Posterior vena cava (tissue), 2 donors: ENCODE results near the gene STIM1. TPM values are rescaled to one million over a fixed set of nuclear protein-coding genes. Genes with fewer than 3 reads are reported as not detected.

Experiments
- DNase-seq: peaks from one replicate; pipeline ENCODE4 v3.0.0-alpha.2; 2020; ENCODE audit warnings: low spot score
- intact Hi-C, 2 donors: fragments of 100-400 bp; cut with DNase I; formaldehyde crosslinking; loops; one replicate each; pipeline versions ENCODE4 v1.14.1 to v1.14.2; 2022 to 2023
- total RNA-seq, 2 donors: library from RNA; stranded (reverse); fragmentation: NEBNext Ultra II Directional; extraction: Animal tissue kit (Norgen Biotek cat#: 25700); gene quantifications; one replicate each; pipeline ENCODE4 v1.2.1, GENCODE V29; 2021
- donor health status: DM: yes; HTN: yes; CAD: no.
- donor health status: DM: yes; HTN: yes; CAD: no.

The STIM1 gene
- total RNA-seq, 2 donors from 2014 or later, result 66.9 to 81.7 TPM

- no peak for DNase-seq
These were observed 74.2 kb downstream of the STIM1 start for GRCh38 chr11:3929649-3930048.

DNA sequence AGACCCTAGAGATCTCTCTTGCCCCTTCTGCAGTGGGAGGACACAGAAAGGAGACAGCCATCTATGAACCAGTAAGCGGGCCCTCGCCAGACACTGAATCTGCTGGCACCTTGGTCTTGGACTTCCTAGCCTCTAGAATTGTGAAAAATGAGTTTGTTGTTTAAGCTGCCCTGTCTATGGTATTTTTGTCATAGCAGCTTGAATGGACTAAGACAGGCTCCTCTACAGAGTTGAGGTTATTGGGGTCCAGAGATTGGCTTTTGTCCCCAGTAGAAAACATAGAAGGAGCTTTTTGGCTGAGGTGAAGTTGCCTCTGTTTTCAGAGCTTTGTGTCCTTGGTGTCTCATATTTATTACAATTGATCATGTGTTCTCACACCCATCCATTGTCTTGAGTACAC lies 77.2 kb downstream of the STIM1 start:
- intact Hi-C loops, result no loop called here
- DNase-seq, result no peak

More at GRCh38 chr11:3929649-3930048, 74.2 kb downstream of the STIM1 start:
- intact Hi-C loops, result no loop called here

DNA sequence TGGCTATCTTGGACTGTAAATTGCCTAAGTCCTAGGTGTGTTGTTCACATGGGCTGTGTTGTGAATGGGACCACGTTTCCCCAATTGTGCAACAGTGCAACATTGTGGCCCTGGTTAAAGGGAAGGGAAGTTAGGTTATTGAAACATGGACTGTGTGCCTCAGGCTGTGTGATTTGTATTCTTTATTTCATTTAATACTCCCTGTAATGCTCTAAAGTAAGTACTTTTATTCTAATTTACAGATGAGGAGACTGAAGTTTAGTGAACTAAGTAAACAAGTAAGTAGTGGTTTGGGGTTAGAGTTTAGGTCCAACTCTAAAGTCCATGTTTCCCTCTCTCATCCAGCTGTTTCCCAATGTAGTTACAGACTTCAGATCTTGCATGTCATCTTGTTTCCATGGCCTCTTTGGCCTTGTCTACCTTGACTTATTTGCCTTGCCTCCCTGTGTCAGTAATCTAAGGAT lies 77.7 kb downstream of the STIM1 start:
- intact Hi-C loops, result no loop called here

GRCh38 chr11:3934658-3935057 lies 79.2 kb downstream of the STIM1 start:
- intact Hi-C loops, result no loop called here
- no peak for DNase-seq

More for the DNA sequence above, 77.7 kb downstream of the STIM1 start:
- DNase-seq, result no peak

DNA sequence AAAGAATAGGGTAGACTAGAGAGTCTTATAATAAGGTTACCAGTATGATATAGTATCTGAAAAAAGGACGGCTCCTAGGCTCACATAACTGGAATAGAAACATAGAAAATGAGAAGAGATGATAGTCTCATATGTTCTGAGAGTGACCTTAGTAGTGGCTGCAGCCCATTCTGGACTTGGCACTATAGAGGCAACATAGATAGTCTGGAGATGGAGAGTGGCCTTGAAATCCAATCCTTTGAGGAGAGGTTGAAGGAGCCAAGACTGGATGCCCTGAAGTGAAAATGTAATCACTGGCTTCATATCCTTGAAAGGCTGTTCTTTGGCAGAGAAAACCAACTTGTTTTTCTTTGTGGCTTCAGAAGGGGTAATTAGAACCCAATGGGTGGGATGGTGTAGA lies 81.1 kb downstream of the STIM1 start:
- no peak for DNase-seq

GRCh38 chr11:3939211-3939610 lies 83.7 kb downstream of the STIM1 start:
- intact Hi-C loops, result no loop called here
- no peak for DNase-seq

More for the DNA sequence above, 81.1 kb downstream of the STIM1 start:
- intact Hi-C loops, result no loop called here

DNA sequence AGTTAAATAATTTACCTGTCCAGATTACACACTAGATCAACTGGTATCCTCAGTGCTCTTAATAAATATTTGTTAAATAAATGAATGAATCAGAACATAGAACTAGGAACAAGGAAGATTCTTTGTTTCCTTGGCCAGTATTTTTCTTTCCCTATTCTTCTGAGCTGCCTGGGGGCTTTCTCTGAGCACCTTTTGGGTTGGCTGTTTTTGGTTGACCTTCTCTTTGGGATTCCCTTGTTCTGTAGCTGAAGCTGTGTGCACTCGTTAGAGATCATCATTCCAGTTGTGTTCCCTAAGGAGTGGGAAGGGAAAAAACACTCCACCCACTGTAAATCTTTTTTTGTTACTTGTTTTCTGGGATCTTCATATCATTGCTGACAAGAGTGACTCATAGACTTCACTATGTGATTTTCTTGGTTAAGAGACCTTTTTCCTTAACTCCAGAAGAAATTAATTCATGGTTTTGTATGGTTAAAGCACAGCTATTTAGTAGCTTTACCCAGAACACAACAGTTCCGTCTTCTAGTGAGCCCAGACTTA lies 84.3 kb downstream of the STIM1 start:
- no peak for DNase-seq
- intact Hi-C loops, result no loop called here

DNA sequence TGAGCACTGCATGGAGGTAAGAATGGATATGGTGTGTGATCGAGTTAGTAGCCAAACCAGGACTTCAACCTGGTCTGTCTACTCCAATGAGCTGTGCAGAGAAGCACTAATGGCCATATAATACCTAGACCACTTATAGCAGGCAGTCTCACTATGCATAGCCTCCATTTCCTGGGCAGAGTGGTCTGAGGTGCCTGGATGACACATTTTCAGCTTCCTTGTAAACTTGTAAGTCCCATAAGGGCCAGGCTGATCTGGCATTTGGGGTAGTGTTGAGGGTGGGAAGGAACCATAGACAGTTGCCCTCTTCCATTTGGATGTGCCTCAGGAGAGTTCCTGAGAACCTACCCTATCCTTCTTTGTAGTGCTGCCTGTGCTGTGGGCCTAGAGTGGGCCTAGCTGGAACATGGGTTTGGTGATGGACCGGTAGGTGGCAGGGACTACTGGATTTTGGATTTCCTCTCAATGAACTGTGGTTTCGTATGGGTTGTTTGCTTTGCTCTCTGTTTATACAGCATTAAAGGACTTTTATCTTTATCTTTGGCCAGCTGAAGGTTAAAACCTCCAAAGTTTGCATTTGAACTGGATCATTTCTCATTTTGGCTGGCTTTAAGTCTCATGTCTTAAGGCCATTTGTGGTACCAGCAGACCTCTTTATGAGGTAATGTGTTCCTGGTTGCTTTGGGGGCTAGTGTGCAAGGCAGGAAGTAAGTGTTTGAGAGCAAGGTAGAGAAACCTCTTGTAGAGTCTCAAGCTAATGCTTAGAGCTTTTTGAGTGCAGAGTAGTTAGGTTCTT lies 86.9 kb downstream of the STIM1 start:
- intact Hi-C loops, result no loop called here
- DNase-seq, result no peak

- no peak for DNase-seq
- intact Hi-C loops, result no loop called here
These were observed 87.6 kb downstream of the STIM1 start for GRCh38 chr11:3942956-3943497.

DNA sequence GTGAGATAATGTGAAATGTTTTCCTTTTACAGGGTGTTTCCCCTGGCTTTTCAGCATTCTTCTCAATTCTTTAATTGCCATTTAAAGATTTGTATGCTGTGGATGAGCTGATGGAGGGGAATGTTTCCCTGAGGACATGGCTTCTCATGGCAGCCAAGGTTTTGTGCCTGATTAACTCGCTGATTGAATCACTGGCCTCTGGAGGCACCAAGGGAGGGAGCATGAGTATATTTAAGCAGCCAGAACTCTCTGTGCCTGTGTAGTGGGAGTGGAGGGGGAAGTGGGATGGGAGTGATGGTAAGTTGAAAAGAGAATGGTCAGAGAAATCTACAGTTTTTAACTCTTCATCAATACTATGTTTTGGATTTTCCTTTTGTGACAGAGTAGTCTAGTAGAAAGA lies 88.7 kb downstream of the STIM1 start:
- intact Hi-C loops, result no loop called here
- DNase-seq, result no peak

GRCh38 chr11:3946455-3947017 lies 91.1 kb downstream of the STIM1 start:
- DNase-seq, result no peak
- intact Hi-C loops, result no loop called here

GRCh38 chr11:3947061-3947460 lies 91.6 kb downstream of the STIM1 start:
- intact Hi-C loops, result no loop called here

GRCh38 chr11:3949125-3949524 lies 93.7 kb downstream of the STIM1 start:
- no peak for DNase-seq
- intact Hi-C loops, result no loop called here

More at GRCh38 chr11:3947061-3947460, 91.6 kb downstream of the STIM1 start:
- DNase-seq, result no peak

DNA sequence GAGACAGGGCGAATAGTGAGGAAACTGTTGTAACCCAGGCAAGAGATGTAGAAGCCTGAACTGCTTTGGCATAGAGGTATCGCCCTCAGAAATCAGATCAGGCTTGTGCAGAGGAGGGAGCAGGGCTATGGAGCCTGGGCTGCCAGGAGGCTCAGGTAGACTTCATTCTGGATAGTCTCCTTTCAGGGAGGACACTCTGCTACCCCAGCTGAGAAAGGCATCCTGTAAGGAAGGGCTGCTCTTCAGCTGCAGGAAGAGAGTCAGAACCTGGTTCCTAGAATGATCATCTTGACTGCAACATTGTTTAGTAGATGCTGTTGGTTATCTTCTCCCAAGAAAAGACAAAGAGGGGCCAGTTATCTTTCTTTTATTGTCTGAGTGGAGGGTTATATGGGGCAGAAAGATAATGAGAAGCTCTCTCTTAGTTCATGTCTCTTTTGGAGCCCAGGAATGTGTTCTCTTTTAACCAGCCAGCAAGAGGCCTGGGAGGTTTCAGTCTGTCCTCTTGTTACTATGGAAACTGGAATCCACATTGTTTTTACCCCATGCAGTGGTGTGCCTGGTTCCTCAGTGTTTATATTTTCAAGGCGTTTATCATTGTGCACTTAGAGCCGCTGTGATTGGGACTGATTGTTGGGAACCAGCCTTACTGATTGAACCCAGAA lies 95.7 kb downstream of the STIM1 start:
- intact Hi-C loops, result no loop called here
- no peak for DNase-seq

GRCh38 chr11:3952715-3953114 lies 97.3 kb downstream of the STIM1 start:
- DNase-seq, result no peak
- intact Hi-C loops, result no loop called here

- DNase-seq, result no peak
- intact Hi-C loops, result no loop called here
These were observed 97.9 kb downstream of the STIM1 start for GRCh38 chr11:3953327-3953726.

GRCh38 chr11:3954448-3955298 lies 99.2 kb downstream of the STIM1 start:
- intact Hi-C loops, result no loop called here
- no peak for DNase-seq

GRCh38 chr11:3955299-3955665 lies 99.8 kb downstream of the STIM1 start:
- DNase-seq, result no peak
- intact Hi-C loops, result no loop called here

DNA sequence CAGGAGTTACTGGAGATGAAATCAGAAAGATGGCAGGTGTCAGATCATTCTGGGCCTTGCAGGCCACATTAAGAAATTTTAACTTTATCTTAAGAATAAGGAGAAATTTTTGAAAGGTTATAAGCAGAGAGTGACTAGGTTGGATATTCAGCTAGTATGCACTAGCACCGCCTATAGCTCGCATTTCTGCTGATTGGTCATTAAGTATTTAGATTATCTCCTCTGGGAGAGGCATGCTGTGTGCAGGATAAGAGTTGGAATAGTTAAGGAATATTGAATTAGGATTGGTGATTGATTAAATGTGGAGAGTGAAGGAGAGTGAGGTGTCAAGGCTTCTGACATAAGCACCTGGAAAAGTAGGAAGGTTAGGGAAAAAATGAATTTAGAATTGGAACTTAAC lies 100.6 kb downstream of the STIM1 start:
- DNase-seq, result no peak
- intact Hi-C loops, result no loop called here
